HepG2 (cell line): ENCODE data around the gene DHRS12. TPM values are rescaled to one million over a fixed set of nuclear protein-coding genes. Genes with fewer than 3 reads are reported as not detected.

Source experiments
- ATAC-seq: fragments of 200-7000 bp; cut with Tn5 transposase; 3 replicates; pipeline ENCODE4 v1.9.1; 2020; ENCODE audit warnings: mild to moderate bottlenecking, moderate library complexity
- BruUV-seq: library from RNA; stranded (reverse); fragments of 400-500 nt; replicated peaks from 2 replicates; lab custom pipeline; 2021; lab: Mats Ljungman, UMichigan
- CTCF ChIA-PET: fragments of 300-600 bp; formaldehyde crosslinking; extraction: SDS; loops from one replicate; lab custom pipeline; 2021; ENCODE audit warnings: low total read pairs, inconsistent platforms, low intra/inter-chr PET ratio; lab: Yijun Ruan, JAX
- POLR2A ChIA-PET: fragments of 350-600 bp; sonication (Branson Sonifier 250); formaldehyde crosslinking; loops from one replicate; lab custom pipeline; 2020; ENCODE audit warnings: antibody characterized with exemption, inconsistent platforms; lab: Yijun Ruan, JAX
- DNase-seq: peaks from one replicate; pipeline ENCODE4 v3.0.0-alpha.2; 2015; ENCODE audit warnings: low spot score
- FAIRE-seq: peaks from 3 replicates; lab custom pipeline; 2011; peaks lifted over from hg19 to GRCh38; lab: Jason Lieb, UNC
- H2AFZ ChIP-seq: one replicate; pipeline ENCODE4 v1.6.1; 2011; ENCODE audit warnings: low read length, inconsistent platforms
- H3K27ac ChIP-seq: fragments of 300-600 bp; 3 replicates; pipeline ENCODE4 v1.8.0; 2011; ENCODE audit warnings: mixed run types, mild to moderate bottlenecking, mixed read lengths, low read length, inconsistent platforms; ENCODE audit not compliant: insufficient read depth; ENCODE audit errors: extremely low read length
- H3K27me3 ChIP-seq, 2 experiments: fragments of 200-600 bp in 1 of 2; 2 replicates in 1 of 2; 3 replicates in 1 of 2; pipeline versions ENCODE4 v1.6.0 to v1.8.0; 2011; ENCODE audit warnings: low read length in 2 of 2, mild to moderate bottlenecking in 2 of 2, moderate library complexity in 2 of 2, inconsistent platforms in 1 of 2; ENCODE audit not compliant: insufficient read depth in 2 of 2, control insufficient read depth in 1 of 2
- H3K36me3 ChIP-seq, 2 experiments: fragments of 200-600 bp in 1 of 2; replicated peaks in 1 of 2; 2 replicates in 1 of 2; 3 replicates in 1 of 2; pipeline versions ENCODE4 v1.5.1 to v1.8.0; 2011; ENCODE audit warnings: low read length in 2 of 2, inconsistent platforms in 1 of 2; ENCODE audit not compliant: insufficient read depth in 2 of 2, control insufficient read depth in 1 of 2
- H3K4me1 ChIP-seq: 2 replicates; pipeline ENCODE4 v1.5.1; 2012; ENCODE audit warnings: low read length, inconsistent platforms; ENCODE audit not compliant: insufficient read depth
- H3K4me2 ChIP-seq: 2 replicates; pipeline ENCODE4 v1.6.0; 2011; ENCODE audit warnings: low read depth, low read length, inconsistent platforms
- H3K4me3 ChIP-seq, 3 experiments: fragments of 200-600 bp in 1 of 3; sonication (generic), shearing (Covaris generic) in 1 of 3; replicated peaks in 1 of 3; 2 replicates each; pipeline ENCODE4 v1.5.1; 2011 to 2016; ENCODE audit warnings: low read length in 3 of 3, inconsistent platforms in 2 of 3, low read depth in 2 of 3, mild to moderate bottlenecking in 2 of 3, control low read depth in 1 of 3, mixed read lengths in 1 of 3; ENCODE audit not compliant: insufficient read depth in 1 of 3
- H3K79me2 ChIP-seq: one replicate; pipeline ENCODE4 v1.6.1; 2011; ENCODE audit warnings: low read length, inconsistent platforms; ENCODE audit not compliant: insufficient read depth
- H3K9ac ChIP-seq: 2 replicates; pipeline ENCODE4 v1.6.0; 2011; ENCODE audit warnings: mild to moderate bottlenecking, low read depth, low read length, inconsistent platforms; ENCODE audit not compliant: insufficient read depth
- H3K9me3 ChIP-seq: 2 replicates; pipeline ENCODE4 v1.5.1; 2012; ENCODE audit warnings: mild to moderate bottlenecking, low read length
- H4K20me1 ChIP-seq: 2 replicates; pipeline ENCODE4 v1.6.0; 2011; ENCODE audit warnings: inconsistent platforms, mild to moderate bottlenecking, low read length, moderate library complexity; ENCODE audit not compliant: insufficient read depth
- BHLHE40 ChIP-seq: IDR thresholded peaks from 2 replicates; pipeline ENCODE4 v1.6.1; 2011; ENCODE audit warnings: low read length, improper control_type of control experiment
- FOXJ3 ChIP-seq: sonication (generic); formaldehyde crosslinking; IDR thresholded peaks from 2 replicates; pipeline ENCODE4 v1.4.0; 2020; ENCODE audit warnings: missing genetic modification reagents, mild to moderate bottlenecking, borderline replicate concordance
- NR2C2 ChIP-seq: sonication (generic); formaldehyde crosslinking; IDR thresholded peaks from 2 replicates; pipeline ENCODE4 v1.4.0; 2020; ENCODE audit warnings: missing genetic modification reagents, mild to moderate bottlenecking, moderate library complexity, borderline replicate concordance
- RBM22 ChIP-seq: fragments of 200-400 bp; formaldehyde crosslinking; optimal IDR thresholded peaks from 2 replicates; pipeline ENCODE3; 2017; ENCODE audit warnings: mild to moderate bottlenecking, low read length, moderate library complexity
- SKI ChIP-seq: fragments of 450-650 bp; IDR thresholded peaks from one replicate; pipeline ENCODE4 v1.6.1; 2018; ENCODE audit warnings: mild to moderate bottlenecking; ENCODE audit not compliant: partially characterized antibody
- SP2 ChIP-seq: sonication (generic); formaldehyde crosslinking; IDR thresholded peaks from 2 replicates; pipeline ENCODE4 v1.5.1; 2020; ENCODE audit warnings: mild to moderate bottlenecking, missing genetic modification reagents
- THAP7 ChIP-seq: sonication (generic); formaldehyde crosslinking; IDR thresholded peaks from 2 replicates; pipeline ENCODE4 v1.8.1; 2023; ENCODE audit warnings: mild to moderate bottlenecking, missing genetic modification reagents
- ZNF121 ChIP-seq: sonication (generic); formaldehyde crosslinking; IDR thresholded peaks from 2 replicates; pipeline ENCODE4 v1.5.0; 2020; ENCODE audit warnings: mild to moderate bottlenecking, missing genetic modification reagents
- ZNF333 ChIP-seq: sonication (generic); formaldehyde crosslinking; IDR thresholded peaks from 2 replicates; pipeline ENCODE4 v1.4.0; 2020; ENCODE audit warnings: mild to moderate bottlenecking, missing genetic modification reagents, borderline replicate concordance
- ZNF441 ChIP-seq: sonication (generic); formaldehyde crosslinking; IDR thresholded peaks from 2 replicates; pipeline ENCODE4 v1.7.0; 2021; ENCODE audit warnings: missing genetic modification reagents, borderline replicate concordance
- ZNF460 ChIP-seq: sonication (generic); formaldehyde crosslinking; IDR thresholded peaks from 2 replicates; pipeline ENCODE4 v1.5.1; 2020; ENCODE audit warnings: missing genetic modification reagents, mild to moderate bottlenecking, borderline replicate concordance
- ZNF468 ChIP-seq: sonication (generic); formaldehyde crosslinking; IDR thresholded peaks from 2 replicates; pipeline ENCODE4 v1.8.0; 2022; ENCODE audit warnings: mild to moderate bottlenecking, moderate library complexity, missing genetic modification reagents
- WGBS: methylation state at CpG from one replicate; pipeline ENCODE4 v1.1.6; 2017; ENCODE audit warnings: low lambda C conversion rate; 5-methylcytosine and 5-hydroxymethylcytosine counted together
- in situ Hi-C: cut with HindIII; loops from 2 replicates; pipeline ENCODE4 v1.10.0; 2017; ENCODE audit warnings: low pct_unique_long_range_greater_than_20kb; ENCODE audit not compliant: extremely low pct_ligation_motif_present
- intact Hi-C: fragments of 100-400 bp; cut with micrococcal nuclease; formaldehyde crosslinking; loops from one replicate; pipeline ENCODE4 v1.10.0; 2022; ENCODE audit not compliant: unreplicated experiment
- polyA plus RNA-seq, 8 experiments: library from polyadenylated mRNA; depleted of rRNA in 3 of 8; stranded (reverse) in 7 of 8; unstranded in 1 of 8; fragments of >200 nt; fragmentation: Illumina TruSeq in 4 of 8; extraction: Trizol in 4 of 8; gene quantifications; 2 replicates each; pipeline versions ENCODE4 v1.2.1 to v1.2.3, GENCODE V29; 2011 to 2016; ENCODE audit warnings: low read depth in 4 of 8, missing spikeins in 1 of 8, mixed read lengths in 1 of 8; ENCODE audit not compliant: insufficient read depth in 1 of 8
- total RNA-seq, 5 experiments: library from RNA; depleted of rRNA; stranded (reverse); fragments of >200 nt; fragmentation: Illumina TruSeq; extraction: Trizol; gene quantifications; 2 replicates each; pipeline ENCODE4 v1.2.3, GENCODE V29; 2016; ENCODE audit warnings: low read depth in 1 of 5

Gene DHRS12
- total and polyA plus RNA-seq, 2 of the 13 experiments (the other 11 are each of a cell fraction or from before 2014, with no cell fraction given): 7.2 to 8.4 TPM

- WGBS: 84% methylated on average over 2 of the region's 2 CpGs
These were observed 40.5 kb downstream of the DHRS12 start for GRCh38 chr13:51763486-51763885.

GRCh38 chr13:51761643-51762350 lies 42.2 kb downstream of the DHRS12 start:
- Histone ChIP-seq H3K4me1 (peaks cover 25% of the 10 kb centered on the region), H3K27ac (no peak overlapping the region), H3K9ac (no peak overlapping the region), H3K9me3 (no peaks in the 10 kb centered on the region), H2AFZ (no peak overlapping the region), H3K4me3 (no peak overlapping the region), H4K20me1 (no peaks in the 10 kb centered on the region), H3K27me3 (no peaks in the 10 kb centered on the region), H3K79me2 (no peaks in the 10 kb centered on the region)
- no peak for FAIRE-seq
- no TSS peak for BruUV-seq
- POLR2A ChIA-PET: no interaction called here
- intact Hi-C loops (loop anchor here (5.0 kb wide), 1 partner anchor 174 kb away; no protein-coding TSS in a partner anchor), in situ Hi-C loops (no loop called here)
- ATAC-seq: no peak
- DNase-seq: no peak
- WGBS: 98% methylated on average over 16 of the region's 16 CpGs
- TF ChIP-seq ZNF333 (CRISPR knock-in tag) (no peak), NR2C2 (no peak), BHLHE40 (no peak), SP2 (no peak), ZNF468 (CRISPR knock-in tag) (no peak), ZNF441 (CRISPR knock-in tag) (no peak), THAP7 (CRISPR knock-in tag) (no peak)
- TF ChIP-seq, all 625 proteins: peak for 0
- H3K36me3 ChIP-seq: peaks cover 11 to 63% of the 10 kb centered on the region in 2 experiments
- H3K4me2 ChIP-seq: no peak overlapping the region
- CTCF ChIA-PET: no interaction called here

More at GRCh38 chr13:51763486-51763885, 40.5 kb downstream of the DHRS12 start:
- FAIRE-seq (no peak), ATAC-seq (no peak), DNase-seq (no peak)
- ChIA-PET CTCF (no interaction called here), POLR2A (interaction anchor here (0.7 to 1.7 kb wide), 6 partner anchors 19 to 312 kb away, joined by 3 to 34 read pairs (median 4); partner anchors contain the start of gene INTS6)
- Histone ChIP-seq H3K79me2 (no peaks in the 10 kb centered on the region), H3K9me3 (no peaks in the 10 kb centered on the region), H3K27me3 (no peaks in the 10 kb centered on the region), H3K4me2 (no peak overlapping the region), H3K27ac (peak overlapping the region; percentile 63), H3K36me3 (peaks cover 6 to 56% of the 10 kb centered on the region in 2 experiments; a peak in 4 of 5 replicates), H4K20me1 (no peaks in the 10 kb centered on the region), H2AFZ (no peak overlapping the region), H3K4me3 (no peak overlapping the region), H3K9ac (no peak overlapping the region), H3K4me1 (peaks cover 25% of the 10 kb centered on the region)
- no TSS peak for BruUV-seq
- in situ Hi-C loops (no loop called here), intact Hi-C loops (loop anchor here (5.0 kb wide), 1 partner anchor 176 kb away; no protein-coding TSS in a partner anchor)
- peak; percentile 63 for TF ChIP-seq RBM22
- no peak for TF ChIP-seq FOXJ3 (CRISPR knock-in tag)
- peak; percentile 64; the same call in 1 of the 2 replicates for TF ChIP-seq ZNF121 (CRISPR knock-in tag)
- TF ChIP-seq ZNF460 (CRISPR knock-in tag): peak; percentile 58; the same call in 1 of the 2 replicates
- no peak for TF ChIP-seq SKI
